ENCODE measurements around the gene ADAR.

DNA sequence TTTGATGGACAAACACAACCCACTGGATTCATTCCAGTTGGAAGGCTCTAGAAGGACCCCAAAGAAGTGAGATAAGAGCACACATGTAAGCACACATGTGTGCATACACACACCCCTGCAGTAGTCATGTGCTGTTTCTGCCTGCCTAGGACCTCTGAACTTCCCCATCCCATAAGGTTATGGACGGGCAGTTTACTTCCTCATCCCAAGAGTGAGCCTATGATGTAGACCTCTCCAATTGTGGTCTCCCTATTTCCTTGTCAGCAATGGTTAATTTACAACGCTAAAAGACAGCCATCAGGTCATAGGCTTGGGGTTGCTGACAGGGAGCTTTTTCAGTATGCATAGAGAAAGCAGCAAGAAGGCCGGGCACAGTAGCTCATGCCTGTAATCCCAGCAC is 15.4 kb upstream of the ADAR start:
- TF ChIP-seq, protein P1, sequence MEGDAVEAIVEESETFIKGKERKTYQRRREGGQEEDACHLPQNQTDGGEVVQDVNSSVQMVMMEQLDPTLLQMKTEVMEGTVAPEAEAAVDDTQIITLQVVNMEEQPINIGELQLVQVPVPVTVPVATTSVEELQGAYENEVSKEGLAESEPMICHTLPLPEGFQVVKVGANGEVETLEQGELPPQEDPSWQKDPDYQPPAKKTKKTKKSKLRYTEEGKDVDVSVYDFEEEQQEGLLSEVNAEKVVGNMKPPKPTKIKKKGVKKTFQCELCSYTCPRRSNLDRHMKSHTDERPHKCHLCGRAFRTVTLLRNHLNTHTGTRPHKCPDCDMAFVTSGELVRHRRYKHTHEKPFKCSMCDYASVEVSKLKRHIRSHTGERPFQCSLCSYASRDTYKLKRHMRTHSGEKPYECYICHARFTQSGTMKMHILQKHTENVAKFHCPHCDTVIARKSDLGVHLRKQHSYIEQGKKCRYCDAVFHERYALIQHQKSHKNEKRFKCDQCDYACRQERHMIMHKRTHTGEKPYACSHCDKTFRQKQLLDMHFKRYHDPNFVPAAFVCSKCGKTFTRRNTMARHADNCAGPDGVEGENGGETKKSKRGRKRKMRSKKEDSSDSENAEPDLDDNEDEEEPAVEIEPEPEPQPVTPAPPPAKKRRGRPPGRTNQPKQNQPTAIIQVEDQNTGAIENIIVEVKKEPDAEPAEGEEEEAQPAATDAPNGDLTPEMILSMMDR (IDR thresholded peaks at IDR 0.05), result no peak
- TF ChIP-seq POLR2AphosphoS5 (IDR thresholded peaks at IDR 0.05) (no peak), POLR2A (IDR thresholded peaks at IDR 0.05) (no peak)
